Fibroblast of villous mesenchyme (primary cell): ENCODE data around the gene UQCRH. TPM values are rescaled to one million over a fixed set of nuclear protein-coding genes. Genes with fewer than 3 reads are reported as not detected.

Experiments
- DNase-seq: peaks from one replicate; pipeline ENCODE4 v3.0.0-alpha.2; 2010; ENCODE audit warnings: low read depth
- H3K4me3 ChIP-seq: 2 replicates; pipeline ENCODE4 v1.5.1; 2011; ENCODE audit warnings: low read depth, mild to moderate bottlenecking, low read length
- total RNA-seq: library from RNA; depleted of rRNA; stranded (reverse); fragments of >200 nt; gene quantifications from 2 replicates; pipeline ENCODE4 v1.2.3, GENCODE V29; 2012
- TF ChIP-seq, protein P1 (sequence below): IDR thresholded peaks from 2 replicates; pipeline ENCODE4 v1.5.1; 2012; ENCODE audit warnings: low read depth, mild to moderate bottlenecking, low read length; ENCODE audit not compliant: insufficient read depth

The UQCRH gene
- total RNA-seq, 1 donor, result 249 TPM

DNA sequence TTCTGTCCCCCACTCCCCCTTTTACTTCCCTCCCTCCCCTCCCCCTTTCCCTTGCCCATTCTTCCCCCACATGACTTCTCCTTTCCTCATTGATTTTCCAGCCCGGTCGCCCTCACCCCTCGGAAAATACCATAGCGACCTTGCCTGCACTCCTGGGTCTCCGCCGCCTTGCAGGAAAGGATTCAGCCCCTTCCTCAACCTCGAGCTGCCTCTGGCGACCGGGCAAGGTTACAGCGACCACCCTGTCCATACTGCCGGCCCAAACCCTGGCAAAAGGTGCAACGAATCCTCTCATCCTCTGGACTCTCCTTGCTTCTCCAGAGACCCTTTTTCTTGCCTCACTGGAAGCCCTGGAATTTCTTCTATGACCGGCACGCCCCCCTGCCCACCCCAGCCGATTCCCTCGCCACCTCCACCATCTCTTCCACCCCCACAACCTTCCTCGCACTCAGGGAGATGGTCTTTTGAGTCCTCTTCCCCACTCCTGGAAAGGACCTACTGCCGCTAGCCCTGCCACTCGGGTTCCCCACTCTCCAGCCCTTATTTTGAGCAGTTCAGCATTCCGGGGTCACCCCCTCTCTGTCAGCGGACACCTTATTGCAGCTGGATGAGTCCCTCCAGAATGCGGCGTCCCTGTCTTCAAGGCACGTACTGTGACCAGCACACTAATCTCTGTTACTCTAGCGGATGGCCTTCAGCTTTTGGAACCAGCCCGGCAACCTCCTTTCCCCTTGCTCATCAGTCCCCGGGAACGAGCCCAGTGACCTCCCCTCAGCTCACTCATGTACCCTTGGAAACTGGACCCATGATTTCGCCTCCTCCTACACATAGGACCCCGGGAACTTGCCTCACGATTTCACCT is 38.0 kb downstream of the UQCRH start:
- TF ChIP-seq, protein P1, sequence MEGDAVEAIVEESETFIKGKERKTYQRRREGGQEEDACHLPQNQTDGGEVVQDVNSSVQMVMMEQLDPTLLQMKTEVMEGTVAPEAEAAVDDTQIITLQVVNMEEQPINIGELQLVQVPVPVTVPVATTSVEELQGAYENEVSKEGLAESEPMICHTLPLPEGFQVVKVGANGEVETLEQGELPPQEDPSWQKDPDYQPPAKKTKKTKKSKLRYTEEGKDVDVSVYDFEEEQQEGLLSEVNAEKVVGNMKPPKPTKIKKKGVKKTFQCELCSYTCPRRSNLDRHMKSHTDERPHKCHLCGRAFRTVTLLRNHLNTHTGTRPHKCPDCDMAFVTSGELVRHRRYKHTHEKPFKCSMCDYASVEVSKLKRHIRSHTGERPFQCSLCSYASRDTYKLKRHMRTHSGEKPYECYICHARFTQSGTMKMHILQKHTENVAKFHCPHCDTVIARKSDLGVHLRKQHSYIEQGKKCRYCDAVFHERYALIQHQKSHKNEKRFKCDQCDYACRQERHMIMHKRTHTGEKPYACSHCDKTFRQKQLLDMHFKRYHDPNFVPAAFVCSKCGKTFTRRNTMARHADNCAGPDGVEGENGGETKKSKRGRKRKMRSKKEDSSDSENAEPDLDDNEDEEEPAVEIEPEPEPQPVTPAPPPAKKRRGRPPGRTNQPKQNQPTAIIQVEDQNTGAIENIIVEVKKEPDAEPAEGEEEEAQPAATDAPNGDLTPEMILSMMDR, result no peak
- DNase-seq, result no peak
- H3K4me3 ChIP-seq, result peak overlapping the region; percentile 92

DNA sequence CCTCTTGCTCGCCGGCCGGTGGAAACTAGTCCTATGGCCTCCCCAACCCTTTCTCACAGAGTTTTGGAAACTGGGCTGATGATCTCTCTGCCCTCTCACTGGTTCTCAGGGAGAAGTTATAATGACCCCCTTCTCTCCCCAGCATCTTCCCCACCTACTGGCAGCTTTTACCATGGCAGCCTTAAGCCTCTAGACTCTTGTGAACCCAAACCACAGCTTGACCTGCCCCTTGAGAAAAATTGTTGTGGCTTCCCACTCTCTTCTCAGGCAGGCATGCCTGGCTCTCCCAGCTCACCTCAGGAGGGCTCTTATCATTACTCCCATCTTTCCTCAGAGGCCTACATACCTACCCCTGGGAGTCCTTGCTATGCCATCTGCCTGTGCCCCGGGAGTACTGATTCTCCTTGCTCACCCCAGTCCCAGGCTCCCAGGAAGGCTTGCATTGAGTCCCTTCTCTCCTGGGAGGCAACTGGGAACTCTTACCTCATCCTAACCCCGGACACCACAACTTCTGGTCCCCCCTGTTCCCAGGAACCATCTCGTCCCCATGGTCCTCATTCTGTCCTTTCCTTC is 38.7 kb downstream of the UQCRH start:
- TF ChIP-seq, protein P1, result peak; percentile 46
- no peak overlapping the region for H3K4me3 ChIP-seq
- peak; percentile 71 for DNase-seq

DNA sequence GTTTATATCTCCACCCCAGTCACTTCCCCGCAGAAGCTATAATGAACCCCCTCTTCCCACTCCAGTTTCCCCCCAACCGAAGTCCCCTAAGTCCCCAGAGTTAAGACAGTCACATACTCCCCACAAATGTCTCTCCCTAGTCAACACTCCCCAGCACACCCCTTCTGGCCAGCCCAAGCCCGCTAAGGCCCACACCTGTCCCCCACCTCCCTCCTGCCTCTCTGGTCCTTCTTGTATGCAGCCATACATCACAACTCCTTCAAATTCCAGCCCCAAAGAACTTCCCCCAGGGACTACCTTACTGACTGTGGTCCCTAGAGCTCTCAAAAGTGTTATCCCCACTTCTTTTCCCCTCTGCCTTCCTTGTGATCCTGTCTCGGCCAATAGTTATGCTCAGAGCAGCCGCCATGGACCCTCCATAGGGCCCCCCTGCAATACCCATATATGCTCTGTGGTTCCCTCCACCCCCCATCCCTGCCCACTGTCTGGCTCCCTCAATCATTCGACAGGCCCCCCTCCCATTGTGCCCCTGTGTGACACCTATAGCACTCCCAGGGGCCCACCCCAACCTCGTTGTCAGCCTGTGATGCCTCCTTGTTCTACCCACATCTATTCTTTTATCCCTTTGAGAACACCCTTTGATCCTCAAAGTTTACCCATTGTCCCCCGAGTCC is 39.3 kb downstream of the UQCRH start:
- no peak overlapping the region for H3K4me3 ChIP-seq

DNA sequence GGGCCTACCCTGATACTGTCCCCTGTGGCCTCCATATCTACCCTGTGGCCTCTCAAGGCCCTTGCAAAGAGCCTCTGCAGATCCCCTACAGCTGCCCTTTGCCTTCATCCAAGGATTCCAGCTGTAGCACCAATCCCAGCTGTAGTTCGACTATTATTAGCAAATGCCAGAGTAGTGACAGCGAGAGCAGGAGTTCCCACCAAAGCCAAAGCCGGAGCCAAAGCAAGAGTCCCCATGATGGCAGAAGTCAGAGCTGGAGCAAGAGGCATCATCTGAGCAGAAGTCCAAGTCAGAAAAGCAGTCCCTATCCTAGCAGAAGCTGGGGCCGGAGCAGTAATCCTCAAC is 39.8 kb downstream of the UQCRH start:
- H3K4me3 ChIP-seq, result no peak overlapping the region
- no peak for DNase-seq
- TF ChIP-seq, protein P1, result no peak

More for the DNA sequence above, 39.3 kb downstream of the UQCRH start:
- TF ChIP-seq, protein P1, result no peak
- no peak for DNase-seq

DNA sequence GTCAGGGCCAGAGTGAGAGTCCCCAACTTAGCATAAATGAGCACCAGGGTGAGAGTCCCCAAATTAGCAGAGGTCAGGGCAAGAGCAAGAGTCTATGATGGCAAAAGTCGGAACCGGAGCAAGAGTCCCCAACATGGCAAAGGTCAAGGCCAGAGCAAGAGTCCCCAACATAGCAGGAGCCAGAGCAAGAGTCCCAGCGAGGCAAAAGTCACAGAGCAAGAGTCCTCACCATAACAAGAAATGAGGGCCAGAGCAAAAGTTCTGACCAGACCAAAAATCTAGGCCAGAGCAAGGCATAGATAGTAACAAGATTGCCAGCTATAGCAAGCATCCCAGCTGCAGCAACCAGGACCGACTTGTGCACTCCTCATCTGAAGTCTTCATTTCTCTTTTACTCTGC is 40.2 kb downstream of the UQCRH start:
- DNase-seq, result no peak
- TF ChIP-seq, protein P1, result no peak
- no peak overlapping the region for H3K4me3 ChIP-seq

DNA sequence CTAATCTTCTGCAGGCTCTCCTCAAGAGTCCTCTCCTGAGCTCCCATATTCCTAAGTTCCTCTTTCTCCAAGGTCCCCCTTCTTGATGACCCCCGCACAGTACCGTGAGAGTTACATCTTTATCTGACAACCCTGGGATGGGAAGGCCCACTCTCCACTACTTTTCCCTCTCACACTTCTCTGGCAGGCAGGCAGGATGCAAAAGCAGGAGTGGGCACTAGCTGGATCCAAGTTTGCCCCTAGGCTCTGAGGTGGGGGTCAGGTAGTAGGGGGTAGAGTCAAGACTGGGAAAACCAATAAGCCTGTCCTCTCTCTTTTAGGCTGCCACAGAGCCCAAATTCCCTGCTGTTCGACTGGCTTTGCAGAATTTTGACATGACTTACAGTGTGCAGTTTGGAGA is 41.0 kb downstream of the UQCRH start:
- no peak overlapping the region for H3K4me3 ChIP-seq
- TF ChIP-seq, protein P1, result no peak
- no peak for DNase-seq
